ENCODE results near the gene ZNF507.

GRCh38 chr19:32422435-32422834 is 77.0 kb downstream of the ZNF507 start:
- TF ChIP-seq, protein P1, sequence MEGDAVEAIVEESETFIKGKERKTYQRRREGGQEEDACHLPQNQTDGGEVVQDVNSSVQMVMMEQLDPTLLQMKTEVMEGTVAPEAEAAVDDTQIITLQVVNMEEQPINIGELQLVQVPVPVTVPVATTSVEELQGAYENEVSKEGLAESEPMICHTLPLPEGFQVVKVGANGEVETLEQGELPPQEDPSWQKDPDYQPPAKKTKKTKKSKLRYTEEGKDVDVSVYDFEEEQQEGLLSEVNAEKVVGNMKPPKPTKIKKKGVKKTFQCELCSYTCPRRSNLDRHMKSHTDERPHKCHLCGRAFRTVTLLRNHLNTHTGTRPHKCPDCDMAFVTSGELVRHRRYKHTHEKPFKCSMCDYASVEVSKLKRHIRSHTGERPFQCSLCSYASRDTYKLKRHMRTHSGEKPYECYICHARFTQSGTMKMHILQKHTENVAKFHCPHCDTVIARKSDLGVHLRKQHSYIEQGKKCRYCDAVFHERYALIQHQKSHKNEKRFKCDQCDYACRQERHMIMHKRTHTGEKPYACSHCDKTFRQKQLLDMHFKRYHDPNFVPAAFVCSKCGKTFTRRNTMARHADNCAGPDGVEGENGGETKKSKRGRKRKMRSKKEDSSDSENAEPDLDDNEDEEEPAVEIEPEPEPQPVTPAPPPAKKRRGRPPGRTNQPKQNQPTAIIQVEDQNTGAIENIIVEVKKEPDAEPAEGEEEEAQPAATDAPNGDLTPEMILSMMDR (IDR thresholded peaks at IDR 0.05; ENCODE audit: low read depth, low read length), result no peak
- TF ChIP-seq MAX (IDR thresholded peaks at IDR 0.05; ENCODE audit: low read depth, low read length) (no peak), POLR2A (IDR thresholded peaks at IDR 0.05; ENCODE audit: extremely low read depth, insufficient read length) (no peak)

Measured in NB4 (cell line).